ENCODE data around the gene TSSC4. TPM values are rescaled to one million over a fixed set of nuclear protein-coding genes. Genes with fewer than 3 reads are reported as not detected.
"Not testable (repeated sequence)": the region's sequence is repeated elsewhere in the genome, so short reads cannot be mapped to it uniquely, and the experiment has no call there.

The TSSC4 gene
- total RNA-seq = 24.8 TPM

- peak; percentile 100 for DNase-seq (ENCODE audit: low spot score)
- ATAC-seq = peak; percentile 86
These were observed at the start of gene TSSC4 for GRCh38 chr11:2400069-2400761. TSSC4 (plus strand) TSS chr11:2400750; CDS start chr11:2402634, 1,884 bp downstream.

GRCh38 chr11:2351701-2352100 is 48.8 kb upstream of the TSSC4 start:
- ATAC-seq (peak; percentile 41), DNase-seq (ENCODE audit: low spot score) (no peak)

- ATAC-seq (no peak), DNase-seq (ENCODE audit: low spot score) (no peak)
These were observed 48.1 kb upstream of the TSSC4 start for GRCh38 chr11:2352420-2352819.

GRCh38 chr11:2355000-2355644 is 45.4 kb upstream of the TSSC4 start:
- no peak for ATAC-seq
- no peak for DNase-seq (ENCODE audit: low spot score)

- no peak for ATAC-seq
- DNase-seq (ENCODE audit: low spot score) = no peak
These were observed 43.3 kb upstream of the TSSC4 start for GRCh38 chr11:2357246-2357645.

- not testable (repeated sequence) for ATAC-seq; DNase-seq (ENCODE audit: low spot score)
These were observed 42.9 kb upstream of the TSSC4 start for GRCh38 chr11:2357651-2358050.

GRCh38 chr11:2358754-2359442 is 41.7 kb upstream of the TSSC4 start:
- no peak for DNase-seq (ENCODE audit: low spot score)
- ATAC-seq = no peak

- no peak for ATAC-seq
- DNase-seq (ENCODE audit: low spot score) = no peak
These were observed 41.0 kb upstream of the TSSC4 start for GRCh38 chr11:2359557-2359956.

- no peak for ATAC-seq
These were observed 40.4 kb upstream of the TSSC4 start for GRCh38 chr11:2360081-2360642.

GRCh38 chr11:2361565-2361964 is 39.0 kb upstream of the TSSC4 start:
- DNase-seq (ENCODE audit: low spot score) = no peak

More at GRCh38 chr11:2360081-2360642, 40.4 kb upstream of the TSSC4 start:
- no peak for DNase-seq (ENCODE audit: low spot score)

GRCh38 chr11:2362414-2362813 is 38.1 kb upstream of the TSSC4 start:
- no peak for ATAC-seq
- no peak for DNase-seq (ENCODE audit: low spot score)

More at GRCh38 chr11:2361565-2361964, 39.0 kb upstream of the TSSC4 start:
- no peak for ATAC-seq

- no peak for DNase-seq (ENCODE audit: low spot score)
- no peak for ATAC-seq
These were observed 37.4 kb upstream of the TSSC4 start for GRCh38 chr11:2363130-2363529.

GRCh38 chr11:2363577-2364370 is 36.8 kb upstream of the TSSC4 start:
- DNase-seq (ENCODE audit: low spot score) = no peak
- ATAC-seq = no peak

- ATAC-seq; DNase-seq (ENCODE audit: low spot score): not testable (repeated sequence)
These were observed 36.2 kb upstream of the TSSC4 start for GRCh38 chr11:2364386-2364785.

GRCh38 chr11:2365571-2366210 is 34.9 kb upstream of the TSSC4 start:
- ATAC-seq (no peak), DNase-seq (ENCODE audit: low spot score) (no peak)

- no peak for DNase-seq (ENCODE audit: low spot score)
These were observed 34.3 kb upstream of the TSSC4 start for GRCh38 chr11:2366276-2366675.

GRCh38 chr11:2366733-2367132 is 33.8 kb upstream of the TSSC4 start:
- no peak for ATAC-seq
- DNase-seq (ENCODE audit: low spot score) = no peak

More at GRCh38 chr11:2366276-2366675, 34.3 kb upstream of the TSSC4 start:
- no peak for ATAC-seq

- ATAC-seq = peak; percentile 67
- peak; percentile 73 for DNase-seq (ENCODE audit: low spot score)
These were observed 33.0 kb upstream of the TSSC4 start for GRCh38 chr11:2367266-2368160.
